ENCODE data around the gene ASB1. TPM values are rescaled to one million over a fixed set of nuclear protein-coding genes. Genes with fewer than 3 reads are reported as not detected.

Gene ASB1
- total RNA-seq, 2 experiments from 2014 or later: 29.9 to 33.7 TPM

- Mint-ChIP-seq H3K27me3 (ENCODE audit: low read depth) (no peaks in the 10 kb centered on the region), H3K36me3 (ENCODE audit: low read depth) (no peaks in the 10 kb centered on the region), H3K4me1 (ENCODE audit: low read depth) (peaks cover 2% of the 10 kb centered on the region), H3K4me3 (no peak overlapping the region), H3K9me3 (no peaks in the 10 kb centered on the region), H3K27ac (no peak overlapping the region)
- intact Hi-C loops (cut with micrococcal nuclease): no loop called here
- CTCF ChIA-PET: interaction anchor here (1.0 kb wide), 1 partner anchor 13 kb away, joined by 4 read pairs; no protein-coding TSS in a partner anchor
- DNase-seq: no peak
Measured at GRCh38 chr2:238499731-238500580, 73.2 kb downstream of the ASB1 start.

GRCh38 chr2:238501311-238501710 is 74.6 kb downstream of the ASB1 start:
- H3K27me3 Mint-ChIP-seq (ENCODE audit: low read depth): no peaks in the 10 kb centered on the region
- no peaks in the 10 kb centered on the region for H3K4me1 Mint-ChIP-seq (ENCODE audit: low read depth)
- no peaks in the 10 kb centered on the region for H3K9me3 Mint-ChIP-seq
- DNase-seq: no peak
- no peak overlapping the region for H3K27ac Mint-ChIP-seq
- CTCF ChIA-PET: no interaction called here
- intact Hi-C loops (cut with micrococcal nuclease): no loop called here
- H3K36me3 Mint-ChIP-seq (ENCODE audit: low read depth): no peaks in the 10 kb centered on the region
- no peak overlapping the region for H3K4me3 Mint-ChIP-seq

Other genes starting within 250 kb of the ASB1 start
- 10 to 100 TPM; 46.6 to 46.7 TPM for gene ILKAP, start 223.2 kb upstream of the ASB1 start, total RNA-seq
- gene HES6, start 186.9 kb upstream of the ASB1 start, total RNA-seq: 1 to 10 TPM; 3.1 to 4.0 TPM
- 1 to 10 TPM; 7.1 to 7.8 TPM for gene PER2, start 138.3 kb upstream of the ASB1 start, total RNA-seq
- gene TRAF3IP1, start 106.4 kb upstream of the ASB1 start, total RNA-seq: 1 to 10 TPM; 3.6 to 6.1 TPM